NCI-H2196 treated with DMSO at 0.1 percent for 48 hours (cell line): Measurements from ENCODE around the gene ITPRIP.

Experiments used
- DNase-seq: peaks from one replicate; lab custom pipeline; 2025; ENCODE audit not compliant: unreplicated experiment; lab: John Stamatoyannopoulos, UW

Gene ITPRIP

DNA sequence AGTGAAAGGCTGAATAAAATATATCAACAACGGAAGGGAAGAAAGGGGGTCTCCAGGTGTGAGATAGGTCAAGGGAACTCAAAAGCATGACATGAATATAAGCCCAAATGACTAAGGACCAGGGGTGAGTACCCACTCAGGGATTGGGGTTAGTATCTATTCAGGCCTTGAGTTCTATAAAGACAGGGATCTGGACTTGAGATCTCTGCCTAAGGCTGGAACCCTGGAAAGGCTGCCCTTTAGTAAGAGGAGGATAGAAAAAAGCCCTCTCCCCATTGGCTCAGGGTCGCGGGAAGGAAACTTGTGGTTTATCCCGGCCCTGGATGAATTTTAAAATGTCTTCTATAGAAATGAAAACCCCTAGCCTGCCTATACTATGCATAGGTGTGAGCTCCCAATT, 2.4 kb upstream of the ITPRIP start:
- DNase-seq = no peak

GRCh38 chr10:104340111-104340526, 1.9 kb upstream of the ITPRIP start:
- DNase-seq = no peak

DNA sequence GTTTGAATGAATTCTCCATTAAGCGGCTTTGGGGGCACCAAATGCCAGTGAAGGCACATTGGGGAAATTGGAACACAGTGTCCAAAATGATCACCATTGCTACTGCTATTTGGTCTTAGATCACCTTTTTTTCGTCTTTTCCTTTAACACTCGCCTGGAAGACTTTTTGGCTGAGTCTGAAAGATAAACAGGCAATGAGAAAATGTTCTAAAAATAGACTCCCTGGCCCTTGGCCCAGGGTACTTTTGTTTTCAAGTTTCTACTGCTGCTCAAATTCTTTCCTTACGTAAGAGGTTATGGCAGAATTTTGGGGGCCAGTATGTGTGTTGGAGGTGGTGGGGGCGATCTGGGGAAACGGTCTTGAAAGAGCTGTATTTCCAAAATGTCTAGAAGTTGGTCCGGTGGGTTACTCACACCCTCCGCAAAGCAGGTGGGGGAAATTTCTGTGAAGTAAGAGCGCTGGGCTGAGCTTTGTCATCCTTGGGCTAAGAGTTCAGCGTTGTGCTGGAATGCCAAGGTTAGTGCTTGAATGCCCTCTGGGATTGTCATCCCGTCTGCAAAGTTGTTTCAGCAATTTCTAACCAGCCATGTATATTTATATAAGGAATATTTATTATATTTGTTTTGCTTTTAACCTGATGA, 1.3 kb upstream of the ITPRIP start:
- no peak for DNase-seq

DNA sequence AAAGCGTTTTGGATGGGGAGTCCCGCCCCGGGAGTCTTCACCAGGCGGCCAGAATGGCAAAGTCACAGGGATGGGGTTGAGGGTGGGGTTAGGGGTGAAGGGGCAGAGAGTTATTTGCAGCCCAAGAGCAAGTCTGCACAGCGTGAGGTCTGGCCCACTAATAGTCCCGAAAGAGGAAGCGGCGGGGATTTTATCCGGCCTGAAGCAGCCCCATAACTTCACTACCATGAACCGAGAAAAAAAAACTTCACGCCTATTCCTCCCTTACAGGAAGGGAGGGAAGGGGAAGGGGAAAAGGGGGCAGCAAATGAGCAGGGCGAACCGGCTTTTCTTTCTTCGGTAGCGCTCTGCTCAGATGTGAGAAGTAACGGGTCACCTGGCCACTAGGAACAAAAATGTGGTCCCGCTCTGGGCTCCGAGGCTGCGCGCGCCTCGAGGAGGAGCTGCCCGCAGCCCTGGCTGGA, 712 bp downstream of the ITPRIP start:
- DNase-seq = no peak

DNA sequence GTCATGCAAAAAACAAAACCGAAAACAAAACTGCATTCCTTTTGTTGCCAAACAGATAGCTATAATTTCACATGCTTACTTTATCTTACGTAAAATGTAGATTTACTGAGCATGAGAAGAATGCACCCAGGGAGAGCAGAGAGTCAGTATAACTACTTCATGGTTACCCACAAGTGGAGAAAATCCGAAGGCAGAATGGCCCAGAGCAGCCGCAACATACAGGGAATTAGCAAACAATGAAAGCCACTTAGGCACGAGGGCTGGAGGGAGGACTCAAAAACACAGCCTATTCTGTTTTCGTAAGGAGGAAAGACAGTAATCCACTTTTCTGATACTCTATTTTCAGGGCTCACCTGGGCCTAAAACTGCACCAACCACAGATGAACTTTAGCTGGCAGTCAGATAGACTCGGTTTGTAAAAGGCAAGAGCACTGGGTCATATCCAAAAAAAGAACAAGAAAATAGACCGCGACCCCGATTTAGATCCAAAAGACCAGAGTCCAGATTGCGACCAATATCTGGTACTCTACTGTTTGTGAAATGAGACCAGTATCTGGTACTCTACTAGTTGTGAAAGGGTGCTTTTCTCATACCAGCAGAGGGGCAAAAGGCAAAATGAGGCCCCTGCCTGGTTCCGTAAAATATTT, 1.3 kb downstream of the ITPRIP start:
- no peak for DNase-seq

DNA sequence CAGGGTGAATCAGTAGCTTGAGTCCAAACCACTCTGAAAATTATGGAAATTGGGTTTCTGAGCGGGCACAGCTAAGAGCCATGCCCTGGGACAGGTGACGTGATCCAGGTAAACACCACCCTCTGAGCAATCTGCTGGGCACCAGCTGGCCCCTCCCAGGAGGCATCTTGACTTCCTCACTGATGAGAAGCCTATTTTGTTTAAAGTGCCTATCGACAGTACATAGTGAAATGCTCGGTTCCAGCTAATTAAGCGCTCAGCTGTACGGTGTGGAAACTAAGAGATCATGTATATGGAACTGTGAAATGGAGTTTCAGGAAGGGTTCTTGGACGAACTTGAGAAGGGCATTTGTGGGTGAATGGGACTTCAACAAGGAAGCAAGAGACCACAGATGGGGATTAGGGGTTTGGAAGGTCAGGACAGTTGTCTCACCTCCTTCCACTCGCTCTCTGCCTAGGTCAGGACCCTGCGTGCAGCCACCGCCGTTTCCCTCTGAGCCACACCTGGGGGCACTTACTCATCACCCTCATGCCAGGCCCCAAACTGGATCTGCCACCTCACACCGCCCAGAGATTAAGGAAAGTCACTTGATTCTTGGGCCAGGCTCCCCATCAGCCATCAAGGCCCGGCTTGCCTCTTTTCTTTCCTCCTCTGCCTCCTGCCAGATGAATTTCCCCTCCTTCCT, 3.2 kb downstream of the ITPRIP start:
- no peak for DNase-seq

DNA sequence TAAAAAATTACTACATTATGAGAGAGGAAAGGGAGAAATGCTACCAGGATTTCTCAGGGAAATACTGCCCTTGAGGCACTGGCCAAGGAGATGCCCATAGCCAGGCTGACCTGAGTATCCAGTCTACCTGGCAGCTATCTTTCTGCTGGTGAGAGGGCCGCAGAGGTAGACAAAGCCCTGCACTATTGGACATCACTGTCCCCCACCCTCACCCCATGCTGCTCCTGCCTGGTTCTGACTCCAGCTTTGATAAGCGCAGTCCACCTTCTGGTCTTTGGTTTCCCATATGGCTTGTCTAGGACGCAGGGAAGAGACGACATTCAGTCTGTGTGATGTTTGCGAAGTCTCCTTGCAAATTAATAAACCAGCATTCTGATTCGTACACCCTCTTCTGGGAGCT, 3.7 kb downstream of the ITPRIP start:
- no peak for DNase-seq

DNA sequence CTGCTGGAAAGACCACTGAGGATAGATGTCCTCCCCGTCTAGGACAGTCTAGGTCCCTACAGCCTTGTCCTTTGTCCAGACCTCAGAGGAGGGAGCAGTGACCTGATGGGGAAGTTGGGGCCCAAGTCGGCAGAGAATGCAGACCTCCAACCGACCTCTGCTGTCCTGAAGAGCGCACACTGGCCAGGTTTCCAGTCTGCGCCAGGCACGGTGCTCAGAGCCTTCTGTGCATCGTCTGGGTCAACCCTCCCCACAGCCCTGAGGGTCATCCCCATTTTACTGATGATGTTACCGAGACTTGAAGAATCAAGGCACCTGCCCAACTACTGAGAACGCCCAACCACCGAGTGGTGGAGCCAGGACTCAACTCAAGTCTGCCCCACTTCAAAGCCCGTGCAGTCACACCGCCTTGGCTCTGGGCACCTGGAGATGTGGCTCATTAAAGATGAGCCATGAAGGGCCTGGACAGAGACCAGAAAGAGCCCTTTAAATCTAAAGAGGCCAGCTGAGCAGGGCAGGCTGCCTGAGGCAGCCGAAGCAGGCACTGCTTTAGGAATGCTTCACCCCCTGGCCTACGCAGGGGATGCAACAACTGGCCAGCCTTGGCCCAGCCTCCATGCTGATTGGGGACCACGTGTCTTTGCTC, 4.4 kb downstream of the ITPRIP start:
- no peak for DNase-seq

DNA sequence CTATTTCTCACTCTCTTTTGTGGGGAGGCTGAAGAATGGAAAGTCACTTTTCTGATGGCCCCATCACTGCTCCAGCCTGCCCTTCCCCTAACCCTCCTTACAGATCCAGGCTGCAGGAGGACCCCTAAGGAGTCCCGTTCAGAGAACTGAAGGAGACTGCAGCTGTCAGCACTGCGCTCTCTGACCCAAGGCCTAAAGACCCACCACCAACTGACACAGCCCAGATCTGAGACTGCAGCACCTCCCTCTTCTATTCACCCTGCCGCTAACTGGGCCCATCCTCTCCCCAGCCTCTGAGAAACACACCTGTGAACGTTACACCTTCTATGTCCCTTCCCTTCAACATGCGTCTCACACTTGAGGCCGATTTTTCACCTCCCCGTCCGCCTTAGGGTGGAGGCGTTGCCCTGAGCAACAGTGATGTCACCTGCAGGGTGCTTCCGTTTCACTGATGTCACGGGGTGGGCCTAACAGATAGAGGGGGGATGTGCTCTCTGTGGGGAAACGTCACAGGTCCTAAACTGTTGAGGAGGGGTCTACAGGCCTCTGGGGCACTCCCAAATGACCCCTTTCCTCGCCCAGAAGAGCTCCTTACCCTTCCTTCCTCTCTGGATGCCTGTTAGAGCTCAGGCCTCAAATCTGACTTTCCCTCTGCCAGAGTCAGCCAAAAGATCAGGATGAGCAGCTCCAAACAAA, 5.1 kb downstream of the ITPRIP start:
- DNase-seq = no peak

- no peak for DNase-seq
These were observed 5.8 kb downstream of the ITPRIP start for GRCh38 chr10:104332243-104333031.

DNA sequence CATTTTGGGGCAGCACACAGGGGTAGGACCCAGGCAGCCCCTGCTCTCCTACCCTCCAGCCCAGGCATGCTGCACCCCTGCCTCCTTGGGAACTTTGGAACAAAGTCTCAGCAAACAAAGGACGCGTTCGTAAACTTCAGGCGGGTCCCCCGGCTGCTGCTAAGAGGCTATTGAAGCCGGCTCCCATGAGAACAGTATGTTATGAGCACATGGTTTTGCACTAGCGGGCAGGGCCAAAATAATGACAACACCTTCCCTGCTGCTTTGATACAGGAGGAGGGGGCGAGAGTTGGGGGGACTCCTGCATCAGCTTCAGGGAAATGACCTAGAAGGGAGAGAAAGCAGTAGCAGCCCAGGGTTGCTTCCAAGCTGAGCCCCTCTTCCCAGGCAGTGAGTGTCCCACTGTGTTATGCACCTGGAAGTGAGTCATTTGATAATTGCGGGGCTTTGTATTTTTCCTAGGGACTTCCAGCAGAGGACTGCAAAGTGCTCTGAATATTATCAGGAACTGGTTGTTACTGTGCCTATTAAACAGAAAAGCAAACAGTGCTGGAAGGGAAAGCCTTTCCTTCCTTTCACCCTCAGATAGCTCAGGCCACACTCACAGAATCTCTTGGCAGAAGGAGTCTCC, 6.9 kb downstream of the ITPRIP start:
- no peak for DNase-seq

DNA sequence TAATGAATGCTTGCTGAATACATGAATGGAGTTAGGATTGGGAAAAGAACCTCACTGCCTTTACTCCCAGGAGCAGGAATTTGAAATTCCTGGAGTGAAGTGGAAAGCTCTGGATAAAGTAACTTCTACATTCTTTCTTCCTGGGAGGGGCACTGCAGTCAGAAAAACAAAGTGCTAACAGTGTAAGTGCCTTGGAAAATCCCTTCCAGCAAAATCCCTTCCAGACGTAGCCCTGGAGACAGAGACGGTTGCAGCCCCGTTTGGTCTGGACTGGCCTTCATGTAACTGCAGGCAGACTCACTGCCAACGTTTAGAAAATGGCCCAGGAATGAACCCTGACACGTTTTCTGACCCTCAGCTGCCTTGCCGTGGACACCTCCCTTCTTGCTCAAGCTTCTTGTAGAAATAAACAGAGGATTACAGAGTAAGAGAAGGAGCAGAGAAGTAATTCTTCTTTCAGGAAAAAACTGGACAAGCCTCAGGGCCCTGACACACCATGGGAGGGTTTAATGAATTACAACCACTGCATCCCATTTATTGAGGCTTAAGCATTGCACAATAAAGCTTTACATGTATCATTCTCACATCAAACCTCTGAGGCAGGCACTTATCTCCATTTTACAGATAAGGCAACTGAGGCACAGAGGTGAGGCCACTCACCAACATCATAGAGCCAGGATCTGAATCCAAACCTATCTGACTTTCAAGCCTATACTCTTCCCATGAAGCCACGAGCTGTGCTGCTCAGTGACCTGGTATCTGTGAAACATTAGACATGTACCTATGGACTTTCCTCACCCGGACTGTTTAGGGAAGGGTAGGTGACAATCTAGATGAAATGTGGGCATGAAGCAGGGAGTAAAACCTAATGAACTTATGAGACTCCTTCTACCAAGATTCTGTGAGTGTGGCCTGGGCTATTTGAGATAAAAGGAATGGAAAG, 7.8 kb downstream of the ITPRIP start:
- DNase-seq = no peak

DNA sequence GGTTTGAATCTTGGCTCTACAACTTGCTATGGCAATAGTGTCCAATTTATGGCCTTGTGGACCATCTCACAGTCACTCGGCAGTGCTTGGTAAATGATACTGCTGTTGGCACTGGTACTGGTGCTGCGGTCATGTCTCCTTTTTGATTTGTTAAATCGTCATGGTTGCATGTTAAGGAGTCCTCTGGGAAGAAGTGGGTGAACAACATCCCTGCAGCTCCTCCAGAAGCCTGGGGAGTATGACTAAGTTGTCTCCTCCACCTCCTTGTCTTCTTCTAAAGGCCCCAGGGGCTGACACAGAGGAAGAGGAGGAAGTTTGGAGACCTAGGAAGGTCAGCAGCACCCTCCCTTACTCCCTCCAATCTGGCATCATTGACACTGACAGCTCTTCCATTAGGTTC, 8.5 kb downstream of the ITPRIP start:
- no peak for DNase-seq

GRCh38 chr10:104328896-104329710, 9.2 kb downstream of the ITPRIP start:
- DNase-seq = no peak

DNA sequence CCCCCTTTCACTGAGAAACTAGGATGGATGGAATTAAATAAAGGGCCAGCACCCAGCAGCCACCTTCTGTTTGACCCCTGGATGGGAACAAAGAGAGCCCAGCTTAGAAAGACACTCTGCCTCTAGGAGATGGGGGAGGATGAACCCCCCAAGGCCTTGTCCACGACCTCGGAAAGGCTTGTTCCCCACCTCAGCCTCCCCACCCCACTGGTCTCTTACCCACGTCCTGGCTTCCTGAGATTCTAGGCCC, 9.7 kb downstream of the ITPRIP start:
- no peak for DNase-seq

DNA sequence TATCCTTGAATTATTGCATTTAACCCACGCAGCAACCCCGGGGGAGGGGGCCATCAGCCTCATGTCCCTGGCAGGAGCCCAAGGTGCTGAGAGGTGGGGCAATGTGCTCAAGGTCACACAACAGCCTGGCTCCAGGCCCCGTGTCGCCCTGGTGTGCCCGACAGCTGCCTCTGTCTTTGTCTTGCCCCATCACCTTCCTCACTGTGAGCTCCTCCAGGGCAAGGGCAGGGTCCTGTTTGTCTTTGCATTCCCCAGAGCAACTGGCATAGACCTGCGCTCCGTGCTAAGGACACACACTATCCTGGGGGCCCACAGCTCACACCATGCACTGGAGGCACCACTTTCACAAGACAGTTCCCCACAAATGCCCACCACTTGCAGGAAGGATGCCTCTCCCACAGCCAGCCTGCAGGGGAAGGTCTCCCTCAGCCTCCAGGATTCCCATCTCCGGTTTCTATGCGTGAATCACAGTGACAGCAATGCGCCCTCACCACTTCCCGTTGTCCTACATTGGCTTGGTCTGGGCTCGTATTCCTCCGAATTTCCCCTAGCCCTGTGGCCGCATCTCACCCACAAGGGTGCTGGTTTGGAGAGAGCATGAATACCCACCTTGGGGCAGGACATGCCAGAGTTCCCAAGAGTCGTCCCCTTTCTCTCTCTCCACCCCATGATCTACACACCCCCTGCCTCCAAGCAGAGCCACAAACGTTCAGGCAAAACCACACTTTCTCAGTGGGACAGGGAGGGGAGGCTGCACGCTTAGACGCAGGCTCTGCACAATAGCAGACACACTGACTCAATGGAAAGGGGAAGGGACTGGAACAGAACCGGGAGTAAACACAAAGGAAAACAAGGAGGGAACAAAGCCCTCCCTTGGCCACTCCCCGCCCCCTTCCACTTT, 10.3 kb downstream of the ITPRIP start:
- no peak for DNase-seq

DNA sequence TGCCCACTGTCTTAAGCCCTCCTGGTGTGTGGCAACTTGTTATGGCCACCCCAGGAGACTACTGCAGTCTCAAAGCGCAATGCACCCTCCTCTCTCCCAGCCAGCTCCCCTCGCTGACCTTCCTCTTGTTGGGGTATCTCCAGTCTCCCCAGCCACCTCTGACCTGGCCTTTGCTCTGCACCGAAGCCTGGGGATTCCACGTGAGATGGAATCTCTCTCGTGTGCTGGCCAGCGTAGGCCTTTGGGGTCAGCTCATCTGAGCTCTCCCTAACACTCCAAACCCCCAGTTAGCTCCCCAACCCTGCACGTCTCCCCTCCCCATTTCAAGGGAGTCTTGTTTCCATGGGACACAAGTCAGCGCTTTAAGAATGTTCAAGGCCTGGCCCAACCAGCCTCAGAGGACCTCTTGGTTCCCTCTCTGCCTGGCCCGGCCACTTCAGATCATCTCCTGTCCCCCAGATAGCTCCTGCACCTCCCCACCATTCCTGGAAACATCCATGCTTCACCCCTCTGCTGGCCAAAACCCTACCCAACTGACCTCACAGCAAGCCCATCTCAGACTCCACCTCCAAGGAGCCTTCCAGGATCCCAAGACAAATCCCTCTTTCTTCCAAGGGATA, 11.2 kb downstream of the ITPRIP start:
- DNase-seq = no peak
